BJ (cell line): Measurements from ENCODE around the gene FOCAD. TPM values are rescaled to one million over a fixed set of nuclear protein-coding genes. Genes with fewer than 3 reads are reported as not detected.

Experiments
- CTCF ChIA-PET: fragments of 350-600 bp; formaldehyde crosslinking; extraction: SDS; loops from one replicate; lab custom pipeline; 2021; ENCODE audit warnings: antibody characterized with exemption, inconsistent platforms; lab: Yijun Ruan, JAX
- POLR2A ChIA-PET: fragments of 300-600 bp; sonication (Branson Sonifier 250); formaldehyde crosslinking; extraction: SDS; loops from one replicate; lab custom pipeline; 2021; ENCODE audit warnings: antibody characterized with exemption; lab: Charles Lee
- DNase-seq: peaks from one replicate; pipeline ENCODE4 v3.0.0-alpha.2; 2011; ENCODE audit warnings: low read depth
- H3K27me3 ChIP-seq: 2 replicates; pipeline ENCODE4 v1.6.0; 2011; ENCODE audit warnings: low read length; ENCODE audit not compliant: control insufficient read depth, insufficient read depth
- H3K36me3 ChIP-seq: 2 replicates; pipeline ENCODE4 v1.5.1; 2011; ENCODE audit warnings: low read length; ENCODE audit not compliant: control insufficient read depth, insufficient read depth
- H3K4me3 ChIP-seq: 2 replicates; pipeline ENCODE4 v1.5.1; 2011; ENCODE audit warnings: low read depth, mild to moderate bottlenecking, control low read depth, low read length
- CTCF ChIP-seq: IDR thresholded peaks from 2 replicates; pipeline ENCODE4 v1.5.1; 2011; ENCODE audit warnings: low read depth, mild to moderate bottlenecking, control low read depth, inconsistent platforms, low read length, moderate library complexity; ENCODE audit not compliant: insufficient read depth
- polyA plus RNA-seq: library from polyadenylated mRNA; depleted of rRNA; stranded (reverse); fragments of >200 nt; gene quantifications from 2 replicates; pipeline ENCODE4 v1.2.3, GENCODE V29; 2011

The FOCAD gene
- polyA plus RNA-seq, 1 experiment: 32.9 TPM

- CTCF ChIA-PET: interaction anchor here (1.4 kb wide), 1 partner anchor 19 kb away, joined by 3 read pairs; no protein-coding TSS in a partner anchor
- no peak for DNase-seq
- no peaks in the 10 kb centered on the region for H3K27me3 ChIP-seq
- POLR2A ChIA-PET: no interaction called here
- H3K36me3 ChIP-seq: no peaks in the 10 kb centered on the region
- TF ChIP-seq CTCF: no peak
- H3K4me3 ChIP-seq: no peak overlapping the region
Observed at GRCh38 chr9:20903212-20903611, 219.2 kb downstream of the FOCAD start.

GRCh38 chr9:20904995-20905394 is 220.9 kb downstream of the FOCAD start:
- H3K27me3 ChIP-seq: no peaks in the 10 kb centered on the region
- CTCF ChIA-PET: no interaction called here
- TF ChIP-seq CTCF: no peak
- POLR2A ChIA-PET: no interaction called here
- DNase-seq: no peak
- H3K4me3 ChIP-seq: no peak overlapping the region
- H3K36me3 ChIP-seq: no peaks in the 10 kb centered on the region

- ChIA-PET POLR2A (no interaction called here), CTCF (no interaction called here)
- H3K27me3 ChIP-seq: no peaks in the 10 kb centered on the region
- H3K4me3 ChIP-seq: no peak overlapping the region
- TF ChIP-seq CTCF: no peak
- no peak for DNase-seq
- H3K36me3 ChIP-seq: no peaks in the 10 kb centered on the region
Observed at GRCh38 chr9:20906326-20906725, 222.3 kb downstream of the FOCAD start.

GRCh38 chr9:20908461-20908860 is 224.4 kb downstream of the FOCAD start:
- Histone ChIP-seq H3K4me3 (no peak overlapping the region), H3K36me3 (no peaks in the 10 kb centered on the region), H3K27me3 (no peaks in the 10 kb centered on the region)
- CTCF ChIA-PET: interaction anchor here (1.7 to 2.0 kb wide), 2 partner anchors 9 to 284 kb away, joined by 6 to 7 read pairs; no protein-coding TSS in a partner anchor
- DNase-seq: no peak
- no peak for TF ChIP-seq CTCF
- POLR2A ChIA-PET: no interaction called here

- TF ChIP-seq CTCF: no peak
- CTCF ChIA-PET: interaction anchor here (1.1 to 1.4 kb wide), 2 partner anchors 20 to 29 kb away, joined by 3 to 4 read pairs; no protein-coding TSS in a partner anchor
- H3K27me3 ChIP-seq: no peaks in the 10 kb centered on the region
- POLR2A ChIA-PET: no interaction called here
- H3K36me3 ChIP-seq: no peaks in the 10 kb centered on the region
- no peak overlapping the region for H3K4me3 ChIP-seq
- DNase-seq: no peak
Observed at GRCh38 chr9:20914556-20914955, 230.5 kb downstream of the FOCAD start.
